ENCODE data around the gene MPZL2. TPM values are rescaled to one million over a fixed set of nuclear protein-coding genes. Genes with fewer than 3 reads are reported as not detected.

MPZL2 gene
- total RNA-seq, 1 donor: not detected

DNA sequence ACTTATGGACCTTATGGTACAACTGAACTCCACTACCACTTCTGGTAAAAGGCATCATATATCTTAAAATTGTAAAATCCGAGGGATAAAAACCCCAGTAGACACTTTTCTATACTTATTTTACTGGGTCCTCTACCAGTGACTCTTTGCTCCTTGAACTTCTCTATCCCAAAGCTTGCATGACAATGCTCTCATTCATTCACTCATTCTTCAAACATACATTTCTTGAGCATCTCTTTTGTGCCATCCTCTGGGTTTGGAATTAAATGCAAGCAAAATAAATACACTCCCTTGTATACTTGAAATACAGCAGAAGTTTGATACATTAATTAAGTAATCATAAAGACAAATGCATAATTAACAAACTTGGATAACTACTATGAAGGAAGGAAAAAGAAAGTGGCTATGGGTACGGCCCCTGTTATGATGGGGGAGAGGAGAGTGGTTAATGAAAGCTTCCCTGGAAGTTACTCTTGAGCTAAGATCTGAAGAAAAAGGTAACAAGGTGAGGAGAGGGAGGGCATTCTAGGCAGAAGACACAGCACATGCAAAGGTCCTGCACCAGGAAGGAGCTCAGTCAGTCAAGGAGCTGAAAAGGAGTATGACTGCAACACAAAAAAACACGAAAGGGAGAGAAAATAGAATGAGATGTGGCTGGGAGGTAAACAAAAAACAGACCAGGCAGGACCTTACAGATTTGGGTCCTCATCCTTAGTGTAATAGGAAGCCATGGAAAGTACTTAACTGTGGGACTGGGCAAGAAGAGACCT, 19.9 kb downstream of the MPZL2 start:
- Histone ChIP-seq H3K4me1 (ENCODE audit: insufficient read depth, low read length) (no peaks in the 10 kb centered on the region), H3K36me3 (ENCODE audit: insufficient read depth, low read length) (no peaks in the 10 kb centered on the region), H3K27ac (ENCODE audit: low read depth, low read length) (no peak overlapping the region), H2AFZ (ENCODE audit: low read length) (no peak overlapping the region), H3K4me2 (ENCODE audit: insufficient read depth, low read length) (no peak overlapping the region), H3K27me3 (ENCODE audit: insufficient read depth, low read length) (peaks cover 4% of the 10 kb centered on the region), H3K4me3 (ENCODE audit: insufficient read depth, low read length) (no peak overlapping the region), H4K20me1 (ENCODE audit: insufficient read depth, low read length) (no peaks in the 10 kb centered on the region), H3K9me3 (ENCODE audit: low read depth, low read length) (no peaks in the 10 kb centered on the region), H3K79me2 (ENCODE audit: insufficient read depth, low read length) (no peaks in the 10 kb centered on the region)
- TF ChIP-seq CTCF (IDR thresholded peaks at IDR 0.05; ENCODE audit: extremely low read depth, low read depth, low read length): no peak
- DNase-seq (ENCODE audit: insufficient read length, low spot score, missing footprints): no peak

DNA sequence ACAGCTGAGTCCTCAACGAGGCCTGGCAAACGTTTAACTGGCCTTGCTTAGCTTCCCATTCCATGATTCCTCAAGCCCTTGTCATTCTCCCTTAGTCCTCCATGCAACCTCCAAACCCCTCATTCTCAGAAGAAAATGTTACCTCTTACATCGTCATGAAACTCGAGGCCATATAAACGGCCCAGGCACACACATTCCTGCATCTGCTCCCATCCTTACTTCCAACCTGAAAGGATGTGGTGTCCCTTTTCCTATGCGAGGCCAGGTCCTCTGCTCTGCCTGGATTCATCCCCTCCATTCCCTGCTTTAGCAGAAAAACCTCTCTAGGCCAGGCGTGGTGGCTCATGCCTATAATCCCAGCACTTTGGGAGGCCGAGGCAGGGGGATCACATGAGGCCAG, 20.9 kb downstream of the MPZL2 start:
- no peaks in the 10 kb centered on the region for H3K79me2 ChIP-seq (ENCODE audit: insufficient read depth, low read length)
- no peak overlapping the region for H2AFZ ChIP-seq (ENCODE audit: low read length)
- no peak overlapping the region for H3K4me2 ChIP-seq (ENCODE audit: insufficient read depth, low read length)
- no peaks in the 10 kb centered on the region for H3K9me3 ChIP-seq (ENCODE audit: low read depth, low read length)
- H3K4me1 ChIP-seq (ENCODE audit: insufficient read depth, low read length): no peaks in the 10 kb centered on the region
- no peak for TF ChIP-seq CTCF (IDR thresholded peaks at IDR 0.05; ENCODE audit: extremely low read depth, low read depth, low read length)
- H3K27ac ChIP-seq (ENCODE audit: low read depth, low read length): no peak overlapping the region
- H3K36me3 ChIP-seq (ENCODE audit: insufficient read depth, low read length): no peaks in the 10 kb centered on the region
- H3K4me3 ChIP-seq (ENCODE audit: insufficient read depth, low read length): no peak overlapping the region
- H3K27me3 ChIP-seq (ENCODE audit: insufficient read depth, low read length): peaks cover 4% of the 10 kb centered on the region
- DNase-seq (ENCODE audit: insufficient read length, low spot score, missing footprints): no peak
- H4K20me1 ChIP-seq (ENCODE audit: insufficient read depth, low read length): no peaks in the 10 kb centered on the region

- Histone ChIP-seq H3K4me3 (ENCODE audit: insufficient read depth, low read length) (no peak overlapping the region), H3K27ac (ENCODE audit: low read depth, low read length) (no peak overlapping the region), H3K79me2 (ENCODE audit: insufficient read depth, low read length) (no peaks in the 10 kb centered on the region), H3K4me2 (ENCODE audit: insufficient read depth, low read length) (no peak overlapping the region), H3K36me3 (ENCODE audit: insufficient read depth, low read length) (no peaks in the 10 kb centered on the region), H4K20me1 (ENCODE audit: insufficient read depth, low read length) (no peaks in the 10 kb centered on the region), H2AFZ (ENCODE audit: low read length) (no peak overlapping the region), H3K4me1 (ENCODE audit: insufficient read depth, low read length) (no peaks in the 10 kb centered on the region), H3K27me3 (ENCODE audit: insufficient read depth, low read length) (peaks cover 4% of the 10 kb centered on the region), H3K9me3 (ENCODE audit: low read depth, low read length) (no peaks in the 10 kb centered on the region)
- no peak for DNase-seq (ENCODE audit: insufficient read length, low spot score, missing footprints)
- TF ChIP-seq CTCF (IDR thresholded peaks at IDR 0.05; ENCODE audit: extremely low read depth, low read depth, low read length): no peak
These were observed 22.4 kb downstream of the MPZL2 start for GRCh38 chr11:118241764-118242098.

DNA sequence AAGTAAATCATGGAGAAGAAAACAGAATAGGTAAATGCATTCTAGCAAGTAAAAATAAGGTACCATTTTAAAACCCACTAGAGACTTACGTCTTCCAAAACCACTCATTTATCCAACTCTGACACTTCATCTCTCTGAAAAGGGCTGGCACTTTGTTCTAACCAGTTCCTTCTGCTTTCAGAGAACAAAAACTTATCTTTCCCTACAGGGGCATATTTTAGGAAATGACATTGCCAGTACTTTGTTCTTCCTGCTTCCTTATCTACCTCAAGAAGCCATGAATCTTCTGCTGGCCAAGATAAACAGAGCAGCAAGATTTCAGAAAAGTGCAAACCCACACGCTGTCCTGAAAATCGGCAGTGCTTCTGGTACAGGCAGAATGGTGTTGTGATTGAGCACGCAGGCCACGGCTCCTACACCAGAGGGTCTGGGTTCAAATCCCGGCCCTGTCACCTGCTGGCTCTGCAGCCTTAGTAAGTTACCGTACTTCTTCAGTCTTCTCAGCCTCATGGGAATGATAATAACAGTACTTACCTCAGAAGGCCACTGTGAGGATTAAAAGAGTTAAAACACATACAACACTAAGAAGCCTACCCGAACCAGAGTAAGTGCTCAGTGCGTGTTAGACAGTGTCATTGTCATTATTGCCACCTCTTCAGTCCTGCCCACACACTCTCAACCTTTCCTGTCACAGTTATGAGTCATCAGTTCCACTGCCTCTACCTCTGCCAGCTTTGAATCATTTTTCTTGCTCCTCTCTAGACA, 22.9 kb downstream of the MPZL2 start:
- no peak overlapping the region for H3K4me3 ChIP-seq (ENCODE audit: insufficient read depth, low read length)
- H3K4me2 ChIP-seq (ENCODE audit: insufficient read depth, low read length): no peak overlapping the region
- H3K4me1 ChIP-seq (ENCODE audit: insufficient read depth, low read length): no peaks in the 10 kb centered on the region
- H2AFZ ChIP-seq (ENCODE audit: low read length): no peak overlapping the region
- no peaks in the 10 kb centered on the region for H4K20me1 ChIP-seq (ENCODE audit: insufficient read depth, low read length)
- no peak overlapping the region for H3K27ac ChIP-seq (ENCODE audit: low read depth, low read length)
- no peaks in the 10 kb centered on the region for H3K9me3 ChIP-seq (ENCODE audit: low read depth, low read length)
- no peaks in the 10 kb centered on the region for H3K79me2 ChIP-seq (ENCODE audit: insufficient read depth, low read length)
- H3K27me3 ChIP-seq (ENCODE audit: insufficient read depth, low read length): peaks cover 4% of the 10 kb centered on the region
- no peaks in the 10 kb centered on the region for H3K36me3 ChIP-seq (ENCODE audit: insufficient read depth, low read length)
- no peak for DNase-seq (ENCODE audit: insufficient read length, low spot score, missing footprints)
- TF ChIP-seq CTCF (IDR thresholded peaks at IDR 0.05; ENCODE audit: extremely low read depth, low read depth, low read length): no peak

Data from osteoblast (primary cell).